NOMO-1 treated with dmso at 0.1 percent for 144 hours (cell line): ENCODE results near the gene FBXW11.

Experiments
- DNase-seq: peaks from one replicate; lab custom pipeline; 2025; ENCODE audit not compliant: unreplicated experiment; lab: John Stamatoyannopoulos, UW

FBXW11 gene

DNA sequence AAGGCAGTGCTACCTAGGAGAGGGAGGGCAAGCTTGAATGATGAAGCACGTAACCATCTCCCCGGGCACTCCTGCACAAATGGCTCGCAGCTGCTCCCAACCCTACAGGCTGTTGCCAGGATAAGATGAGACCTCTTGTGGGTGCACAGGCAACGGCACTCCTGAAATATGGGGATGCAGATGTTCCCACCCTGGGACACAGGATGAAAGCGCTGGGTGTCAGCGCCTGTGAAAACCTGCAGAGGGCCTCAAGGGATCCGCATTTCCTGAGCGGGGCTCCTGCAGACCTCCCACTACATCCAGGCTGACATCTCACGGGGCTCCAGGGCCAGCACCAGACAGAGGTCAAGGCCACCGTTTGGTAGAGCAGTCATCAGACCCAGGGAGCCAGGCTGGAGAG lies 160.1 kb downstream of the FBXW11 start:
- DNase-seq = no peak

DNA sequence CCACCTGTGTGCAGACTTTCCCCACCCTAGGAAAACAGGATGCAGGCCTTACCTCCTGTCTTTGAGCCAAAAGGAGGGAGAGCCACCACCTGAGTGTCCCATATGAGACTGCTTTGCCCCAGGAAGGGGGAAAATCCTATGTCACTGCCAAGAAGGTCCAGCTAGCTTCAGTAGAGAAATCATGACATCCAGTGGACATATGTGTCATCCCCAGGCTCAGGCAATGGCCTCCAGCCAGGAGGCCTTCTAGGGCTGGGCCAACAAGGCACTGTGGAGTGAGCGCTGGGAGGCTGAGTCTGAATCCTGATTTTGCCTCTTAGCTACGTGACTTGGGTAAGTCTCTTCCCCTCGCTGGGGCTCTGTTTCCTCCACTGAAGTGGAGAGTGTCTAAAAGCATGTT lies 160.6 kb downstream of the FBXW11 start:
- DNase-seq = no peak

DNA sequence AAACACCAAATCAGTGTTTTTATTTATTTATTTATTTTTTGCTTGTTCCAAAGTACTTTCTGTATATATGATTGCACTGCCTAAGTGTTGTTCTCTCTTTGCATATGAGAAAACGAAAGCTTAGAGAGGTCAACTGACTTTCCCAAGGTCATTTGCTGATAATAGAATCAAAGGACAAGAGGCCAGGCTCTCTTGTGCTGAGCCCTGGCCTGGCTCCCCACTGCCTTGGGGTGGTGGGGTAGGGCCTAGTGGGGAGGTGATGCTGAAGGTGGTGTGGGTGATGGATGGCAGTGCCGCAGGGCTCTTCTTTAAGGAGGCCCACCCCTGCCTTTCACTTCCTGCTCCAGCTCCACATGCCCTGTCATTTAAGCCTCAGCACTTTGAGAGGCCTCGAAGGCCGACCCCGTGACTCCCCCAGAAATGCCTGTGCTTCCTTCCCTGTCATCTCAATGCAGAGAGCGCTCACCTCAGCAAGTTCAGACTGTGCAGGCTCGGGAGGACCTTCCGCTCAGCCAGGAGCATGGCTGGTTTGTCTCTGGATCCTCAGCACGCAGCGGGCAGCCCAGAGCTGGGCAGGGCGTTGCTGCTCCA lies 161.3 kb downstream of the FBXW11 start:
- no peak for DNase-seq

DNA sequence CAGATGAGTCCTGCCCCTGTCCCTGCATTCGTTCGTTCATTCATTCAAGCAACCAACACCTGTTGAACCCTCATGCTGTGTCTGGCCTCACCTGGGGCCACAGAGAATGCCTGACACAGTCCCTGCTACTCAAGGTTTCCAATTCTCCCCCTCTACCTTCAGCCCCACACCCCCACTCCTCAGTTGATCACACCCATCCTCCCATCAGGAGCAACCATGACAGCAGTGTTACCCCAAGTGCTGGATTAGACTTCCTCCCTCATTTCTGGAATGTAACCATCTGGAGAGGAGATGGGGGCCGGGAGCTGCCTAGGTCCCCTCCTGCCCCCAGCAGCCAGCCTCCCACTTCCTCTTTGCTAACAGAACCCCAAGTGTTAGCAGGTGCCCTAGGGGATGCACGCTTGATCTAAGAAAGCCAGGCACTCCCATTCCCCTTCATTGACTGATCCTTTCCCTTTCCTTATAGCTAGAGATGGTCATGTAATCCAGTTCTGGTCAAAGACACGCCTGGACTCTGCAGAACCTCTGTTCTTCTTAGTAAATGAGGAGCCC lies 163.6 kb downstream of the FBXW11 start:
- no peak for DNase-seq

DNA sequence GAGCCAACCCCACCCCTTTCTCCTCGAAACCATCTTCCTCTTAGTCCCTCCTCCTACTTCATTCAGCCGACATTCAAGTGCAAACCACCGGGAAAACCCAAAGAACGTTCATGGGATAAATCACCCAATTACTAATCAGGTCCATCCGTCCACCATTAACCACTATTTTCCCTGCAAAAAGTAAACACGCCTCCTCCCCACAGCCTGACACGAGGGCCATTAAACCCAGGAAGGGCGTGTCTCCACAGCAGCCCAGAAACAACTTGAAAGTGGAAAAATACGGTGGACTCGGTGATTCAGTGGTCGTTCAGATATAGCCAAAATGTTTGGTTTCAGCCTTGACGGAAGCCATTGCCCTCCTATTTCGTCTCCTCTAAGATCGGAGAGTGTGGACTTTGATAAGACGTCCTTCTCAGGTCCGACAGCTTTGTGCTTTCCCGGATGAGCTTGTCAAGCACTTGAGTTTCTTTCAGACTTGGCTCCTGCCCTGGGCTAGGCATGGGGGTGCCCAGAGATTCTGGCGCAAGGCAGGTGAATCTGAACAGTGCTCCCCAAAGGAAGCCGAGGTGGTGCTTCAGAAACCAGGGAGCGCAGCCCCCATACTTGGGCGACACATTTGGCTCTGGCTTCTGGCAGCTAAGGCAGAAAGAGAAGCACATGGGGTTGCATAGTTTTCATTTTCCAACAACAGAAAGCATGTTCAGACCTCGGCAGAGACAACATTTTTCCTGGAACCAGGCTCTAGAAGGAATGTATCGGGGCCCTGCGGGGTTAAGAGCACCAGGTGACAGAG lies 164.3 kb downstream of the FBXW11 start:
- DNase-seq = no peak

DNA sequence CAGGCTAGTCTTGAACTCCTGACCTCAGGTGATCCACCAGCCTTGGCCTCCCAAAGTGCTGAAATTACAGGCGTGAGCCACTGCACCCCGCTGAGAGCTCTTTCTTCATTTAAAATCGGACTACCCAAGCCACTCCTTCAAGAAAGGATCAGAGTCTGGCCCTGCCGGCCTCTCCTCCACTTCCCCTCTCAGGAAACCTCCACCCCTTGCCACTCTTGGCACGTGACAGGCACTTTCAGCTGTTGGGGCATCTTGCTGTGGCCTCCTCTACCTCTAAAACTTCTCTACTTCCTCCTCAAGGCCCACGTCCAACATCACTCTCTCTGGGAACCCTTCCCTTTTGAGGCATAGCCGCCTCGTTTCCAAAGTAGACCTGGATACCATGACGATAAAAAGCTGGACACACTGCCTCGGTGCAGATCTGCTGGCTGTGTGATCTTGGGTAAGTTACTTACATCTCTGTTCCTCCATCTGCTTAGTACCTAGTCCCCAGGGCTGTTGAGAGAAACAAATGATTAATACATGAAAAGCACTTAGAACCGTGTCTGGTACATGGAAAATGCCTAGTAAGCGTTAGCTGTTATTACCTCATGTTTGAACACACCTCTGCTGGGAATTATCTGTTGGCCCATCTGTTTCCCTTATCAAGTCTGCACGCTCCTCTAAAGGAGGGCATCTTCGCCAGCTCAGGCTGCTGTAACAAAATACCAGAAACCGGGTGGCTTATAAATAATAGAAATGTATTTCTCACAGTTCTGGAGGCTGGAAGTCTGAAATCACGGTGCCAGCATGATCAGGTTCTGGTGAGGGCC lies 165.5 kb downstream of the FBXW11 start:
- DNase-seq = peak; percentile 75

DNA sequence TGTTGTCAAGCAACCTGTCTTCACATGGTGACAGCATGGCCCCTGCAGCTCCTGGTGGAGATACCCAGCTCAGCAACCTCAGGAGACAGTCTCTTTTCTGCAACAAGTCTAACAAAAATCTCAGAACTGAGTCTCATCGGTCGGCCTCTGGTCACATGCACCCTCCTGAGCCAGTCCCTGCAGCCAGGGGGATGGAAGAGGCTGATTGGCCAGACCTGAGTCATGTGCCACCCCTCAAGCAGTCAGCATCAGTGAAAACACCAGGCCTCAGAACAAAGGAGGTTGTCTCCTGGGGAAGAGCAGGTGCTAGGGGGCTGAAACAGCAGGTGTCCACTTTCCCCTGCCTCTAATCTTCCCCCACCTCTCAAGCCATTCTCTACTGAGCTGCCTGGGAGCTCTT lies 166.4 kb downstream of the FBXW11 start:
- DNase-seq = no peak

DNA sequence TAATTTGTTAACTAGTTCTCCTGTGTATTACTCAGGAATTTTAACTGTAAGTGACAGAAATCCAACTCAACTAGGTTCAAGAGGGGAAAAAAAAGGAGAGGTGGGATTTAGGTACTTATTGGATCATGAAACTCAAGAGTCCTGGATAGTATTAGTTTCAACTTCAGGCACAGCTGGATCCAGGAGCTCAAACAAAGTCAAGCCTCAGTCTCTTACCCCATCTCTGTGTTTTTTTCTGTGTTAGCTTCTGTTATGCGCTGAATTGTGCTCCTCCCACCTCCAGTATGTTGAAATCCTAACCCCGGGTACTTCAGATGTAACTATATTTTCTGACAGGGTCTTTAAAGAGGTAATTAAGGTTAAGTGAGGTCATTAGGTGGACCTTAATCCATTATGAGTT lies 167.3 kb downstream of the FBXW11 start:
- no peak for DNase-seq

DNA sequence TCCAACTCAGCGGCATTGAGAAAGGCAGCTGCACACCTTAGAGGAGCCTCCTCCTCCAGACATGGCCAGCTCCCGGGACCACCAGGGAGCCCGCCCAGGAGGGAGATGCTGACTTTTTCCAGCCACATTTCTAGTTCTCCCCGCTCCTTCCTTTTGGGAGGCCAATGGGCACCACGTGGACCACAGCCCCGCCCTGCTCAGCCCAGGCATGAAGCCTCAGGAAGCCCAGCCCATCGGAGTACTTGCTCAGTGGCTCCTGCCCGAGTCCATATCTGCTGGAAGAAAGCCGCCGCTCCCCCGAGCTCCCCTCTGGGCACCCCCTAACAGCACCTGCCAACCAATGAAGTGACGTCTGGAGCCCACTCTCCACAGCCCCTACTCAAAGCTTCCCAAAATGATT lies 168.4 kb downstream of the FBXW11 start:
- no peak for DNase-seq

DNA sequence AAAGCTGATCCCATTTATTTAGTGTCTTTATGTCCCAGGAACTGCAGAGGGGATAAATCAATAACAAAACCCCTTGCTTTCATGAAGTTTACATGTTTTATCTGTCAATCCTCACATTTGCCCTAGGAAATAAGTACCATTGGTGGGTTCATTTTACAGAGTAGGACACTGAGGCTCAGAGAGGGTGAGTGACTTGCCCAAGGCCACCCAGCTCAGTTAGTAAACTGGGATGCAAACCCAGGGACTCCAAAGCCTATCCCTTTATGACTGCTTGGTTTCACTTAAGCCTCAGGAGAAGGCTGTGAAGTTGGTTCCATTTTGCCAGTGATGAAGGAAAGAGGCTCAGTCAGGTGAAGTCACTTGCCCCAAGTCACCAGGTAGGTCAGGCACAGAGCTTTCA lies 168.9 kb downstream of the FBXW11 start:
- no peak for DNase-seq

DNA sequence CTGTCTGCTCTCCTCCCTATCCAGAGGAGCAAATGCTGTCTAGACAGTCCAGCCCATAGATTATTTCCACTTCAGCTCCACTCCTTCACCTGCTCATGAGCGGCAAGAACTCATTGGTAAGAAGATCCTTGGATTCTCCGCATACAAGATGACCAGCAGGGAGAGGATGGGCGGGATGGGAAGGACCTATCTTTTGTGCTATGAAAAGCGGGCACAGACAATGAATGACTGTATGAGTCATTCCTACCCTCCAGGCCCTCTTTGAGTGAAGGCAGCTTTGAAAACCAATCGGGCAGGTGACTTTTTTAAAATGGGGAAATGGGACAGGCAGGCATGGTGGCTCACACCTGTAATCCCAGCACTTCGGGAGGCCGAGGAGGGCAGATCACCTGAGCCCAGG lies 171.4 kb downstream of the FBXW11 start:
- no peak for DNase-seq

DNA sequence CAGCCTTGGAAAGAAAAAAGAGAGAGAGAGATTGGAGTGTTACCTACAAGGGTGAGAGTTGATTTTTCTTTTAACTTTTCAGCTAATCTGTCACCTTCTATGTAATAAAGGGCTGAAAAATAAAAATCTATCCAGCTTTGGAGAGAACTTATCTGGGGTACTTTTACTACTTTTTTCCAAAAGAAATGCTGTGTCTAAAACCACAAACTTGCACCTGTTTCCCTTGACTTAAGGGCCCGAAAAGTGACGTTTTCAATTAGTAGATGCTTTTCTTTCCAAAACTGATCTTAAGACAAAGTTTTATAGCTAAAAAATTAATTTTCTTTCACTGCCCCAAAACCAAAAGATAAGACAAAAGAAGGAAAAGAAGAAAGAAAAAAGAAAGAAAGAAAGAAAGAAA lies 172.0 kb downstream of the FBXW11 start:
- no peak for DNase-seq

DNA sequence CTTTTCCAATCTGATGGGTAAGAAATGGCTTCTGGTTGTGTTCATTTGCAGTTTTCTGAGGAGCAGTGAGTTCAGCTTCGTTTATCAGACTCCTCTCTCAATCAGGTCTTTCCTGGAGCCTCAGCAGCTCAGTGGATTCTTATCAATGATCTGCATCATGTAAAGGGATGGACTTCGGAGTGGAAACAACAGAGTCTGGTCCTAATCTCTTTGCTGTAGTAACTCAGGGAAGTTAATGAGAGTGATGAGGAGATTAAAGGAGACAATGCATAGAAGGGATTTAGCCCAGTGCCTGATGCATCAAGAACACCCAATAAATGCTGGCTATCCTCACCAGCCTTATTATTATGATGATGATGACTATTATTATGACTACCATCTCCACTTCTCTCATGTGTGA lies 173.7 kb downstream of the FBXW11 start:
- no peak for DNase-seq

DNA sequence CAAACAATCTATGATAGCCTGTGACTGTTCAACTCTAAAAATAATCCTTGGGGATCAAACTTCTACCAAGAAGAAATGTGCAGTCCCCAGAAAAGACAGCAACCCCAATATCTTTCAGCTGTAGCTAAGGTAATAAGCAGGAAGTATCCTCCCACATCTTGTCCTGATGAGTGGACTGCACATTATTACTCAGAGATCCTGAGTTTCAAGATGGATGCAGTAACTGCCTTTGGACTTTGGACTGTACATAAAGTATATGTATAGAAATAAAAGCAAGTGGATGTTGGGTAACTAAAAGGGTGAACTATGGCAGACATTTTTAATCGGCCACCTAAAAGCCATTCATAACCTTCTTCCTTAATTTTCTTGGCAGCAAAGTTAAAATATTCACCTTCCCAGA lies 175.8 kb downstream of the FBXW11 start:
- DNase-seq = no peak

DNA sequence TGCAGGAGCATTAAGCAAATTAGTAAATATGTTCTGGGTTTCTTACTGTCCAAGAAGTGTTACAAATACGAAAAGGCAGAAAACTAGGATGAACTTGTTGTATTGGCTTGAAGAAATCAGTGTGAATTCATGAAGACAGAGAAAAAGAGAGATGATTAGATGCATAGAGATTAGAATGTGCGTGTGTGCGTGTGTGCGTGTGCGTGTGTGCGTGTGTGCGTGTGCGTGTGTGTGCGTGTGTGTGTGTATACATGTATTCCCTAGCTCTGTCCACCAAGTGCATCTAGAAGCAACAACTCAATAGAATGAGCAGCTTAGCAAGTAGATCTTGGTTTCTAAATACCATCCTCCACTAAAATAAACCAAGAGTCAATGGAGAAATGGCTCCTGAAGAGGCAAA lies 179.3 kb downstream of the FBXW11 start:
- no peak for DNase-seq

DNA sequence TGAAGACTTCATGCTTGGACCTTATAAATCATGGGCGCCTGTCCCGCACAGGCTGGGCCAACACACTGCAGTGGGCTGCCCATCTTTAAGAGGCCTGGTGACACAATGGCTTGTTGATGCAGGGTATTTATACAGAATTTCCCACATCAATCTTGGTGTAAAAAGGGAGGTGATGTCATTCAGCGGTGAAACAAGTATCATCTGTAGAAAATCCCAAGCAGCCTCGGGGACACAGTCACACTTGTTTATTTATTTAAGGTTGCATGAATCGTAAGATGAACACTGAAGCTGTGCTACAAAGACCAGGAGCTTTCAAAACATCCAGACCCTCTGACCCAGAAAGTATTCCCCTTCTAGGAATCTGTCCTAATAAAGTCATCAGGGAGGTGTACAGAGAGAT lies 180.3 kb downstream of the FBXW11 start:
- no peak for DNase-seq

DNA sequence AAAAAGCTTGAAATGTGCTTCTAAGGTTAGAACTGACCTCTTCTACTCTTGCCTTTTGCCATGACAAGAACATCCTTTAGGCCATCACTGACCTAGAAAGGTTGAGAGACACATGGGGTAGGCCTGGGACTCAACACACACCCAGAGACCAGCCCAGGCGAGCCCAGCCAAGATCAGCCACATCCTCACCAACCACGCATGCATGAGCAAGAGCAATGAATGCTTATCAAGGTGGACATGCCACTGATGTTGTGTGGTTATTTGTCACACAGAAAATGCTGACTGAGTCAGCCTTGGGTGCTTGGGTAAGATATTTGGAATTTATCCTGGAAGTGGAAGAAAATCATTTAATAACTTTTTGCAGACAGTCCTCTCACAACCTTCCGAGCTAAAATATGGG lies 181.4 kb downstream of the FBXW11 start:
- DNase-seq = no peak

DNA sequence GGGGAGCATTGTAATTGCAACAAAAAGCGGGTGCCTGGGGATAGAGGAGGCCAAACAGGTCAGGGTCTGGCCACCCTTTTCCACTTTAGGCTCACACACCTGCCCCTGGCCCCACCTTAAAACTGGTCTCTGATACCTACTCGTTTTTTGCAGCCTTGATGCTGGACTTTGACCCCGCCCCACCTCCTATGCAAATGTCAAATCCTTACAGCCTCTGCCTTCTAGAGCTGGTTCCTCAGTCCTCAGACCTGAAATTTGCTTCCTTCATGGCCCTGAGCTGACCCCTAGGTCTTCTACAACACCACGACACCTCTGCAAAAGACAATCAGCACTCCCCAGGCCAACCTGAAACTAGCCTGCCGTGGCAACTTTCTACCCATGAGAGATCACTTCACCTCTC lies 183.2 kb downstream of the FBXW11 start:
- DNase-seq = no peak

DNA sequence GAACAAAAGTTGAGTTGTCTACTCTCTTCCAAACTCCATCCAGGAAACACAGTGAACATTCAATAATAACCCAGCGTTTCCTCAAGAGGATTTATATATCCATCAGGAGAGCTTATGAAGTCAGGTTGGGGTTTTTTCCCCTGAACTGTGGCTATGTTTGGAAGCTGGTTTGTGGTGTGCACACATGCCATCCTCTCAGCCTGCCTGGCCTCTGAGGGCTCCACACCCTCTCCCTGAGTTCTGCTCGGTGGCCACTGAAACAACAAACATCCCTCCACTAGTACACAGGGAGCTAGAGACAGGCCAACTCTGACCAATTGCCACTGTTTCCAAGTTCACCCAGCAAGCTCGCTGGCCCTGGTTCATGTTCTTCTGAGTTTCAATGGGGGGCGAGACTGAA lies 185.2 kb downstream of the FBXW11 start:
- DNase-seq = no peak

DNA sequence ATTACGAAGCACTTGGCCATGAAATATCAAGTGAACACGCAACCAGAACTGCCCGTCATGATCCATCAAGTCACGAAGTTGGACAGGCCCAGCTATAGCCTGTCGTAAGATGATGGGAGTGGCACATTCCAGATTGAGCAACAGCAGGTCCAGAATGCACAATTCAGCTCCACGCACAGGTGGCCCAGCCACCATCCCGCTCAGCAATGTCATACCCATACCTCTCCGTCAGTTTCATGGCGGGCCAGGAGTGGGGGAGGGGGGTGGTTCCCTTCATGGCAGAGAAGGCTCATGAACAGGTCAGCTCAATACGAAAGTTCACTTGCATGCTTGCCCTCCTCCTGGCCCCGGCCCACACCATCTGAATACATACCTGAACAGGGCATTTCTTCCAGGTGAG lies 185.9 kb downstream of the FBXW11 start:
- no peak for DNase-seq

DNA sequence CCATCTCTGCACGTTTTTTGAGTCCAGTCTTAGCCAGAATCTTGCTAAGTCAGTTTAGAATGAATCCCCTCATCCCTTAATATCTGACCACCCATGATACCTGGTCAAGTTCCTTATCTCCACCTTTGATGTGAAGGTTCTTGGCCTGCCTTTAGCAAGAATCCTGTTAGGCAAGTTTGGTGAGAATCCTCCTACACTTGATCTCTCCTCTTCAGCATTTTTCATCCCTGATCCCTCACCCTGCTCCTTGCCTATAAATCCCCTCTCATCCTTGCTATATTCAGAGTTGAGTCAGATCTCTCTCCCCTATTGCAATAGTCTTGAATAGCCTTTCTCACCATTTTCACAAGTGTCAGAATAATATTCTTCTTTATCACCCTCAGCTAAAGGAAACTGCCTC lies 189.8 kb downstream of the FBXW11 start:
- DNase-seq = no peak
